SU-DHL-6 (cell line): ENCODE measurements around the gene SCARB1.
"Not testable (repeated sequence)": the region's sequence is repeated elsewhere in the genome, so short reads cannot be mapped to it uniquely, and the experiment has no call there.

Source experiments
- H2AFZ ChIP-seq: fragments of 200-600 bp; sonication (generic); 2 replicates; pipeline ENCODE4 v1.6.1; 2014; ENCODE audit warnings: low read depth, mild to moderate bottlenecking, moderate library complexity, mixed read lengths, antibody characterized with exemption, low read length; ENCODE audit not compliant: severe bottlenecking
- H3F3A ChIP-seq: fragments of 200-600 bp; shearing (Covaris generic); 2 replicates; pipeline ENCODE4 v1.6.0; 2016; ENCODE audit warnings: antibody characterized with exemption, mild to moderate bottlenecking; ENCODE audit not compliant: insufficient read depth
- H3K27ac ChIP-seq: fragments of 200-600 bp; sonication (generic); 2 replicates; pipeline ENCODE4 v1.5.1; 2016; ENCODE audit warnings: low read depth, mild to moderate bottlenecking, low read length, moderate library complexity, mixed read lengths
- H3K27me3 ChIP-seq: fragments of 200-600 bp; sonication (generic), shearing (Covaris generic); 2 replicates; pipeline ENCODE4 v1.6.0; 2014; ENCODE audit warnings: mild to moderate bottlenecking, low read length
- H3K36me3 ChIP-seq: fragments of 200-600 bp; sonication (generic); 2 replicates; pipeline ENCODE4 v1.6.1; 2014; ENCODE audit warnings: mild to moderate bottlenecking, low read length, mixed read lengths
- H3K4me2 ChIP-seq: fragments of 300-600, 200-600 bp; shearing (Covaris generic), sonication (generic); 2 replicates; pipeline ENCODE4 v1.6.0; 2014; ENCODE audit warnings: low read length, low read depth, mild to moderate bottlenecking; ENCODE audit not compliant: poor library complexity, severe bottlenecking
- H3K4me3 ChIP-seq: fragments of 200-600 bp; sonication (generic); 2 replicates; pipeline ENCODE4 v1.5.1; 2014; ENCODE audit warnings: antibody characterized with exemption, low read length, mild to moderate bottlenecking, mixed read lengths; ENCODE audit not compliant: insufficient read depth, poor library complexity, severe bottlenecking
- H3K79me2 ChIP-seq: fragments of 200-600 bp; sonication (generic); 2 replicates; pipeline ENCODE4 v1.6.1; 2014; ENCODE audit warnings: mild to moderate bottlenecking, low read length, moderate library complexity; ENCODE audit not compliant: insufficient read depth
- H3K9ac ChIP-seq: fragments of 200-600 bp; sonication (generic); 2 replicates; pipeline ENCODE4 v1.7.0; 2014; ENCODE audit warnings: mild to moderate bottlenecking, low read length
- H3K9me2 ChIP-seq: fragments of 200-600 bp; sonication (generic); replicated peaks from 2 replicates; pipeline ENCODE4 v1.6.1; 2014; ENCODE audit warnings: low read length; ENCODE audit not compliant: insufficient read depth
- H3K9me3 ChIP-seq: fragments of 200-600 bp; sonication (generic); 2 replicates; pipeline ENCODE4 v1.6.1; 2014; ENCODE audit warnings: low read length, mixed read lengths; ENCODE audit not compliant: insufficient read depth
- H4K20me1 ChIP-seq: fragments of 200-600 bp; sonication (generic); 2 replicates; pipeline ENCODE4 v1.6.1; 2014; ENCODE audit warnings: low read depth, mild to moderate bottlenecking, antibody characterized with exemption, low read length, moderate library complexity, mixed read lengths
- CTCF ChIP-seq: fragments of 200-600 bp; sonication (generic); IDR thresholded peaks from one replicate; pipeline ENCODE4 v1.5.1; 2017; ENCODE audit warnings: antibody characterized with exemption, mild to moderate bottlenecking, low read length, moderate library complexity; ENCODE audit not compliant: insufficient read depth, poor library complexity, severe bottlenecking
- EZH2phosphoT487 ChIP-seq: fragments of 200-600 bp; sonication (generic), shearing (Covaris generic); conservative IDR thresholded peaks from 2 replicates; pipeline ENCODE4 v1.6.1; 2018; ENCODE audit warnings: mild to moderate bottlenecking, antibody characterized with exemption, low read length, moderate library complexity, mixed read lengths

SCARB1 gene

GRCh38 chr12:124883263-124884130 is 19.8 kb upstream of the SCARB1 start:
- H3K79me2 ChIP-seq, result no peaks in the 10 kb centered on the region
- H3K4me2 ChIP-seq, result peak overlapping the region; percentile 61
- no peaks in the 10 kb centered on the region for H3K9me3 ChIP-seq
- H3K9me2 ChIP-seq, result no peaks in the 10 kb centered on the region
- TF ChIP-seq CTCF (no peak), EZH2phosphoT487 (no peak)
- H3K4me3 ChIP-seq, result no peak overlapping the region
- H2AFZ ChIP-seq, result no peak overlapping the region
- no peaks in the 10 kb centered on the region for H3K27me3 ChIP-seq
- no peaks in the 10 kb centered on the region for H4K20me1 ChIP-seq
- peaks cover 15% of the 10 kb centered on the region; the same call in 1 of the 2 replicates for H3F3A ChIP-seq
- 0 out of 2 replicates have a peak overlapping the region, but pooled peaks have one; percentile 39 for H3K9ac ChIP-seq
- no peaks in the 10 kb centered on the region for H3K36me3 ChIP-seq
- peak overlapping the region; percentile 87; the same call in 1 of the 2 replicates for H3K27ac ChIP-seq

- Histone ChIP-seq H3K27me3 (no peaks in the 10 kb centered on the region), H2AFZ (no peak overlapping the region), H3F3A (peaks cover 6% of the 10 kb centered on the region; the same call in 1 of the 2 replicates), H3K4me3 (no peak overlapping the region), H3K36me3 (no peaks in the 10 kb centered on the region), H3K9ac (no peak overlapping the region), H4K20me1 (no peaks in the 10 kb centered on the region), H3K9me3 (no peaks in the 10 kb centered on the region), H3K79me2 (no peaks in the 10 kb centered on the region), H3K9me2 (no peaks in the 10 kb centered on the region), H3K27ac (no peak overlapping the region), H3K4me2 (no peak overlapping the region)
- no peak for TF ChIP-seq EZH2phosphoT487
- no peak for TF ChIP-seq CTCF
Measured at GRCh38 chr12:124881123-124881522, 17.5 kb upstream of the SCARB1 start.

GRCh38 chr12:124880335-124880734 is 16.7 kb upstream of the SCARB1 start:
- not testable (repeated sequence) for H3K27ac ChIP-seq, H3K4me3 ChIP-seq, H3K27me3 ChIP-seq, H3K9ac ChIP-seq, H3K4me2 ChIP-seq, H3F3A ChIP-seq, H3K9me3 ChIP-seq, H4K20me1 ChIP-seq, H2AFZ ChIP-seq, H3K9me2 ChIP-seq, H3K79me2 ChIP-seq, H3K36me3 ChIP-seq
